Measurements from ENCODE around the gene KLHL36. TPM values are rescaled to one million over a fixed set of nuclear protein-coding genes. Genes with fewer than 3 reads are reported as not detected.

Gene KLHL36
- total RNA-seq, 1 experiment from 2014 or later = 79.0 TPM

- TF ChIP-seq, protein P1, sequence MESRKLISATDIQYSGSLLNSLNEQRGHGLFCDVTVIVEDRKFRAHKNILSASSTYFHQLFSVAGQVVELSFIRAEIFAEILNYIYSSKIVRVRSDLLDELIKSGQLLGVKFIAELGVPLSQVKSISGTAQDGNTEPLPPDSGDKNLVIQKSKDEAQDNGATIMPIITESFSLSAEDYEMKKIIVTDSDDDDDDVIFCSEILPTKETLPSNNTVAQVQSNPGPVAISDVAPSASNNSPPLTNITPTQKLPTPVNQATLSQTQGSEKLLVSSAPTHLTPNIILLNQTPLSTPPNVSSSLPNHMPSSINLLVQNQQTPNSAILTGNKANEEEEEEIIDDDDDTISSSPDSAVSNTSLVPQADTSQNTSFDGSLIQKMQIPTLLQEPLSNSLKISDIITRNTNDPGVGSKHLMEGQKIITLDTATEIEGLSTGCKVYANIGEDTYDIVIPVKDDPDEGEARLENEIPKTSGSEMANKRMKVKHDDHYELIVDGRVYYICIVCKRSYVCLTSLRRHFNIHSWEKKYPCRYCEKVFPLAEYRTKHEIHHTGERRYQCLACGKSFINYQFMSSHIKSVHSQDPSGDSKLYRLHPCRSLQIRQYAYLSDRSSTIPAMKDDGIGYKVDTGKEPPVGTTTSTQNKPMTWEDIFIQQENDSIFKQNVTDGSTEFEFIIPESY (IDR thresholded peaks at IDR 0.05; ENCODE audit: extremely low read depth, insufficient replicate concordance, low read length) = no peak
- peak; percentile 99 for TF ChIP-seq ZFX (IDR thresholded peaks at IDR 0.05)
Observed at GRCh38 chr16:84699712-84700445, 51.6 kb downstream of the KLHL36 start, which contains the start of gene USP10 (continued).

- peak overlapping the region; percentile 90 for H3K4me2 ChIP-seq (ENCODE audit: low read length)
- ChIA-PET RAD21 (ENCODE audit: low non-redundant PET in 1 of 2, low total read pairs in 2 of 2, uncharacterized antibody in 2 of 2, unreplicated experiment in 2 of 2) (no interaction called here), POLR2A (interaction anchor here (1.4 kb wide), 1 partner anchor 14 kb away, joined by 3 read pairs; no protein-coding TSS in a partner anchor), CTCF (interaction anchor here (1.2 to 2.6 kb wide), 3 partner anchors 14 to 28 kb away, joined by 4 to 12 read pairs (median 8); no protein-coding TSS in a partner anchor)
- H3K9me2 ChIP-seq (ENCODE audit: insufficient read depth) = no peaks in the 10 kb centered on the region
- ATAC-seq (no peak), DNase-seq (ENCODE audit: low read depth, low spot score) (no peak)
- BruUV-seq (replicated peaks) = TSS peak; percentile 59
- H3K9me3 ChIP-seq (ENCODE audit: control insufficient read depth in 1 of 2, insufficient read depth in 1 of 2, low read depth in 1 of 2, low read length in 2 of 2) = no peaks in the 10 kb centered on the region
- H3K79me2 ChIP-seq (ENCODE audit: insufficient read depth, low read length) = peaks cover 59% of the 10 kb centered on the region
- H3K36me3 ChIP-seq (ENCODE audit: control insufficient read depth in 1 of 2, insufficient read depth in 2 of 2, low read length in 2 of 2) = 0 out of 4 replicates have a peak, but pooled peaks cover 0 to 8% of the 10 kb centered on the region in 2 experiments
- H3K4me1 ChIP-seq (ENCODE audit: control insufficient read depth in 1 of 2, insufficient read depth in 2 of 2, low read length in 2 of 2) = peaks cover 5 to 35% of the 10 kb centered on the region in 2 experiments; a peak in 3 of 4 replicates
- H3K27me3 ChIP-seq (ENCODE audit: insufficient read depth, low read length) = no peaks in the 10 kb centered on the region
- H2AFZ ChIP-seq (ENCODE audit: low read depth, low read length, poor library complexity, severe bottlenecking) = no peak overlapping the region
- intact Hi-C loops (cut with micrococcal nuclease) = no loop called here
- TF ChIP-seq, protein P2, sequence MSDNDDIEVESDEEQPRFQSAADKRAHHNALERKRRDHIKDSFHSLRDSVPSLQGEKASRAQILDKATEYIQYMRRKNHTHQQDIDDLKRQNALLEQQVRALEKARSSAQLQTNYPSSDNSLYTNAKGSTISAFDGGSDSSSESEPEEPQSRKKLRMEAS (IDR thresholded peaks at IDR 0.05) = 0 out of 2 replicates have a peak, but pooled peaks have one; percentile 4
- TF ChIP-seq SIN3A (IDR thresholded peaks at IDR 0.05; ENCODE audit: low read depth) (0 out of 2 replicates have a peak, but pooled peaks have one; percentile 12), POLR2AphosphoS5 (IDR thresholded peaks at IDR 0.05; ENCODE audit: low read depth, low read length) (no peak), ZFX (IDR thresholded peaks at IDR 0.05) (peak; percentile 87)
- H3K9ac ChIP-seq (ENCODE audit: low read length) = peak overlapping the region; percentile 92
- peak overlapping the region; percentile 90 to 95 for H3K4me3 ChIP-seq (replicated peaks in 1 of 2; ENCODE audit: low read depth in 1 of 2, low read length in 2 of 2)
- peaks cover 41% of the 10 kb centered on the region for H4K20me1 ChIP-seq (ENCODE audit: insufficient read depth)
- peak overlapping the region; percentile 90 for H3K27ac ChIP-seq (ENCODE audit: low read depth, low read length)
Observed at GRCh38 chr16:84700446-84701300, 52.4 kb downstream of the KLHL36 start.
